Fibroblast of pulmonary artery (primary cell): ENCODE measurements around the gene SFXN3.

ENCODE experiments used
- DNase-seq: peaks from one replicate; pipeline ENCODE4 v3.0.0-alpha.2; 2010; ENCODE audit warnings: low read depth
- H3K4me3 ChIP-seq: replicated peaks from 2 replicates; pipeline ENCODE4 v1.5.1; 2011; ENCODE audit warnings: low read depth, mild to moderate bottlenecking, control low read depth, low read length, moderate library complexity
- TF ChIP-seq, protein P1 (sequence below): IDR thresholded peaks from 2 replicates; pipeline ENCODE4 v1.5.1; 2011; ENCODE audit warnings: mild to moderate bottlenecking, control low read depth, low read length, inconsistent platforms; ENCODE audit errors: missing control alignments

Gene SFXN3

DNA sequence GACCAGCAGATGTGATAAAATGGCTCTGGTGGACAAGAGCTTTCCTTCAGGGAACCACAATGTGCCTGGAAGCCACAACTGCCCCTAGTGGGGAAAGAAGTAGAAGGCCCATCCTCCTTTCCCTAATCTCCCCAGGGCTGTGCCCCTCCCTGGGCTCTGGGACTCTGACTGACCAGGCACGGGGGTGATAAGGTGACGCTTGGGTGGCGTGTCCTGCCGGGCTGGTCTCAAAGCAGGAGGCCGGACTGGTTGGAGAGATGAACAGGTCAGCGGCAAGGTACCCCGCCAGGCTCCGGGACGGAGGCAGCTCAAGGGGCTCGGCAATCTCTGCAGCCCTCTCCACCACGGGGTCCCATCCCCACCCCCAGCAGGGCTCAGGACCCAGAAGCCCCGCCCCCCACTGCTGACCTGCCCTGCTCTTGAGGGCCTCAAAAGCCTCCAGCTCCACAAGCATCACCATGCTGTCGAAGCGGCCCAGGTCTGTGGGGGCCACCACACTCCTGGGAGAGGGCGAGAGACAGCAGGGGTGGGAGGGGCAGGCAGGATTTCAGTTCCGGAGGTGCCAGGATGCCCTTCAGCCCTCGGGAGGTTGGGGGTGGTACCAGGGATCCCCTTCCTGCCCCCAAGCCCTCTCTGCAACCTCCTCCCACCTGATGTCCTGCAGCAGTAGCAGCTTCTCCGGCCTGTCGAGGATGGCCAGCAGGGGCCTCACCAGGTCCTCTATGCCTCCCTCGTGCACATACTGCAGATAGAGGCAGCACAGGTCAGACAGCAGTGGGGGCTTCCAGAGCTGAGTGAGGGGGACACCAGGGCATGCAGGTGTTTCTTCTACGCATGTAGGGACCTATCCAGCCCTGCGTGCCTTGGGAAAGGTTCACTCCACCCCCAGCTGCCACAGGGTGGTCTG lies 19.3 kb upstream of the SFXN3 start:
- TF ChIP-seq, protein P1, sequence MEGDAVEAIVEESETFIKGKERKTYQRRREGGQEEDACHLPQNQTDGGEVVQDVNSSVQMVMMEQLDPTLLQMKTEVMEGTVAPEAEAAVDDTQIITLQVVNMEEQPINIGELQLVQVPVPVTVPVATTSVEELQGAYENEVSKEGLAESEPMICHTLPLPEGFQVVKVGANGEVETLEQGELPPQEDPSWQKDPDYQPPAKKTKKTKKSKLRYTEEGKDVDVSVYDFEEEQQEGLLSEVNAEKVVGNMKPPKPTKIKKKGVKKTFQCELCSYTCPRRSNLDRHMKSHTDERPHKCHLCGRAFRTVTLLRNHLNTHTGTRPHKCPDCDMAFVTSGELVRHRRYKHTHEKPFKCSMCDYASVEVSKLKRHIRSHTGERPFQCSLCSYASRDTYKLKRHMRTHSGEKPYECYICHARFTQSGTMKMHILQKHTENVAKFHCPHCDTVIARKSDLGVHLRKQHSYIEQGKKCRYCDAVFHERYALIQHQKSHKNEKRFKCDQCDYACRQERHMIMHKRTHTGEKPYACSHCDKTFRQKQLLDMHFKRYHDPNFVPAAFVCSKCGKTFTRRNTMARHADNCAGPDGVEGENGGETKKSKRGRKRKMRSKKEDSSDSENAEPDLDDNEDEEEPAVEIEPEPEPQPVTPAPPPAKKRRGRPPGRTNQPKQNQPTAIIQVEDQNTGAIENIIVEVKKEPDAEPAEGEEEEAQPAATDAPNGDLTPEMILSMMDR = peak; percentile 51
- H3K4me3 ChIP-seq = no peak overlapping the region
- no peak for DNase-seq

DNA sequence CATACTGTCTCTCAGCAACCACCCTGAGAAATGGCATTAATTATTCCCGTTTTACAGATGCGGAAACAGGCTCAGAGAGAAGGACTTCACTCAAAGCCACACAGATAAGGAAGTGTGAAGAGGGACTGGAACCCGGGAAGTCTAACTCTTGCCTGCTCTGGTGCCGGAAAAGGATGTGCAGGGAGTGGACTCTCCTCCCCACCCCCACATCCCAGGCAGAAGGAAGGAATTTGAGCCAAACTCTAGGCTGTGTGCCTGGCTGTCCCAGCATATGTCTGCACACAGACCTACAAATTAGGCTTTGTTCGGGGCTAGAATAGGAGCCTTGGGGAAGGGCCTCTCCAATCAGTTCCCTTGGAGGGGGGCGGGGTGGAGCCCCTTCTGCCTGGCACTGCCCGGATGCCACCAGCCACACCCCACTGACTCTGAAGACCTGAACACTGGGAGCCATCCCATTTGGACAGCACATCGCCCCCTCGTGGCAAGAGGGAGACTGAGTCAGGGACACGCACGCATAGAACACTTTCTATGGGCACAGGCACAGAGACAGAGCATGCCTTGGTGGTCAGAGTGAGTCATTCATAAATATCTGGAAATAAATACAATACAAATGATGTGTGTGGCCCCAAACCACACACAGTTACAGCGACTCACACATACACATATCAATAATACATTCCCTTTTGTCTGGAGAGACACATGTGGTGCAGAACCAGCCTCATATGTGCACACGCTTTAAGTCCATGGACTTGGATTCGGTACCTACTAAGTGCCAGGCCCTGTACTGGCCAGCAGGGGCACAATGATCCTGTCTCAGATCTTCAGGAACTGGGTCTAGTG lies 18.3 kb upstream of the SFXN3 start:
- peak; percentile 91 for DNase-seq
- H3K4me3 ChIP-seq = no peak overlapping the region
- TF ChIP-seq, protein P1 = peak; percentile 63

DNA sequence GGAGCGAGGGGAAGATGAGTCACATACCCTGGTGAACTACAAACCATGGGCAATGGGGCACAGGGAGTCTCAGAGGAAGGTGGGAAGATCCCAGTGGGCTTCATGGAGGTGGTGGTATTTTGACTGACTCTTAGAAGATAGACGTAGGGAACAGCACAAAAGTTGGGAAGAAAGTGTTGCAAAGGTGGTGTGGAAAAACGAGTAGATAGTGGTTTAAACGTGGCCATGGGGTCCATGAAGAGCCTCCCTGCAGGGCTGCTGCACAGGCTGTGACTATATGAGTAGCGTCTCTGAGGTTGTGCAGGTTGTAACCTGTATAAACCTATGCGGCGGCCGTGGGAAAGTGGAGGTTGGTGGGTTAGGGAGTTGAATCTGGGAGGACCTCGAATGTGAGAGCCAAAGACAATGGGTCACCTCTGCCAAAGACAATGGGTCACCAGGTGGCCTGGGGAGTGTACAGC lies 17.6 kb upstream of the SFXN3 start:
- no peak for DNase-seq
- TF ChIP-seq, protein P1 = no peak
- no peak overlapping the region for H3K4me3 ChIP-seq

DNA sequence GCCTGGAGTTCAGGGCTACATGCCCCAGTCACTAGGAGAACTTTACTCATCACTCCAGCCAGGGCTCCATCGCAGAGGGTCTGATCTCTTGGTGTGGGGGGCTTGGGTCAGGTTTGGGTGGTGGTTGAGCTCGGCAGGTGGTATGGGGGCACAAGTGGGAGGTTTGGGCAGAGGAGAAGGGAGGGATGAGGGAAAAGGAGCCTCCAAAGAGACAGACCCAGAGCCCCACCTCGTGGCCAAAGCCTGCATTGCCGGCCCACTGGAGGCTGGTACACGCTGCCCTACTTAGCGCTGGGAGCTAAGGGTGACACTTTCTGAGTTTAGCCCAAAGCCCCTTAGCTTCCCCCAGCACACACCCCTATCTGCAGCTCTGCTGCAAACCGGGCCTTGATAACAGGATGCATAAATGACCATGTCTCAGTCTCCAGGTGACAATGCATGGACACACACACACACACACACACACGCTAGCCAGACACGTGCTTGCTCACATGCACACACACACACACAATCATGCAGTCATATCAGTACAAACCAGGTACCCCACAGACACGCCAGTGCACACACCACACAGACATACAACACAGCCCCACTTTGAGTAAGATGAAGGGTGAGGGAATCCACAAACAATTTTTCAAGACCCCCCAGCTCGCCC lies 16.7 kb upstream of the SFXN3 start:
- TF ChIP-seq, protein P1 = peak; percentile 96
- no peak overlapping the region for H3K4me3 ChIP-seq
- DNase-seq = peak; percentile 73

DNA sequence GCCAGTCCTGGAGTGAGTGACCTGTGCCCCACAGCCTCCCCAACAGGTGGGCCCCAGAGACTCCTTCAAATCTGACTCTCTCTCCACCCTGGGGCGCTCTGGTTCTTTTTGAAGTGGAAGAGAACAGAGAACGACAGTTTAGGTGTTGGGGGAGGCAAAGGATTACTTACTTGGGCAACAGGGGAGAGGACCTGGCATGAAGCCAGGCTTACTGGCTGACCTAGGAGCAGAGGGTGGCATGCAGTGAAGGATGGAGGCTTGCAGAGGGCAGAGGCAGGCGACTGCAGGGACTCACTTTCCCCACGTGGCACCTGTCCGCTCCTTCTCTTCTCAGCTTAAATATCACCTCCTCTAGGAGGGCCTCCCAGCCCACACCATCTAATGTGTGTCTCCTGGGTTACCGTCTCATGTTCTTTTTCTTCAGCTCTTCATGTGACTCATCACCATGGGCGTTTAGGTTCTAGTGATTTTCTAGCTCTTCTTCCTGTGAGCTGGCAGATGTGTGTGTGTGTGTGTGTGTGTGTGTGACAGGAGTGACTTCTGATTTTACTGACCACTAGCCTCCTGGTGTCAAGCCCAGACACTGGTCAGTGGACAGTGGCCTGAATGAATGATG lies 16.0 kb upstream of the SFXN3 start:
- TF ChIP-seq, protein P1 = no peak
- peak; percentile 87 for DNase-seq
- H3K4me3 ChIP-seq = no peak overlapping the region

DNA sequence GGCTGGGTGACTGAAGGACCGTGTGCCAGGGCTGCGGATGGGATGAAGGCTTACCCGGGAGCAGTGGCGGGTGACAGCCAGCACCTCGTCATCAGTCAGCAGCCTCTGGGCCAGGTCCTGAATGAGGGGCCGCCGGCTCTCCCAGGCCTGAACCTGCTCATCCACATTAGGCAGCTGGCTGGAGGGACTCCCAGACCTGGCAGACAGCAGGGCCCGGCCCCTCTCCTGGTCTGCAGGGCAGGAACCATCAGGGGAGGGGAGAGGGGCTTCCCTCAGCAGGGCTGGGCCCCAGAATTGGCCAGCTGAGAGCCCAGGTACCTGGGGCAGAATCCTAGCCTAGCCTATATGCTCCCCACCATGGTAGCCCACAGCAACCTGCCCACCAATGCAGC lies 15.5 kb upstream of the SFXN3 start:
- no peak for DNase-seq
- TF ChIP-seq, protein P1 = no peak
- H3K4me3 ChIP-seq = no peak overlapping the region
